Sciatic nerve (tissue), 2 donors: ENCODE results near the gene XCL1. TPM values are rescaled to one million over a fixed set of nuclear protein-coding genes. Genes with fewer than 3 reads are reported as not detected.
"Not testable (repeated sequence)": the region's sequence is repeated elsewhere in the genome, so short reads cannot be mapped to it uniquely, and the experiment has no call there.

Source experiments
- ATAC-seq: fragments of 200-7000 bp; cut with Tn5 transposase; one replicate; pipeline ENCODE4 v1.9.1; 2020; ENCODE audit warnings: mild to moderate bottlenecking, moderate library complexity
- DNase-seq: peaks from one replicate; pipeline ENCODE4 v3.0.0-alpha.2; 2020; ENCODE audit warnings: low spot score
- intact Hi-C: fragments of 100-400 bp; cut with DNase I; formaldehyde crosslinking; loops from one replicate; pipeline ENCODE4 v1.14.2; 2022
- total RNA-seq: library from RNA; stranded (reverse); fragmentation: NEBNext Ultra II Directional; extraction: Animal tissue kit (Norgen Biotek cat#: 25700); gene quantifications from one replicate; pipeline ENCODE4 v1.2.1, GENCODE V29; 2021
- donor health status: DM: no; HTN: no; CAD: no.
- donor health status: DM: no; HTN: no; CAD: no.

Gene XCL1, protein sequence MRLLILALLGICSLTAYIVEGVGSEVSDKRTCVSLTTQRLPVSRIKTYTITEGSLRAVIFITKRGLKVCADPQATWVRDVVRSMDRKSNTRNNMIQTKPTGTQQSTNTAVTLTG
- not detected for total RNA-seq

DNA sequence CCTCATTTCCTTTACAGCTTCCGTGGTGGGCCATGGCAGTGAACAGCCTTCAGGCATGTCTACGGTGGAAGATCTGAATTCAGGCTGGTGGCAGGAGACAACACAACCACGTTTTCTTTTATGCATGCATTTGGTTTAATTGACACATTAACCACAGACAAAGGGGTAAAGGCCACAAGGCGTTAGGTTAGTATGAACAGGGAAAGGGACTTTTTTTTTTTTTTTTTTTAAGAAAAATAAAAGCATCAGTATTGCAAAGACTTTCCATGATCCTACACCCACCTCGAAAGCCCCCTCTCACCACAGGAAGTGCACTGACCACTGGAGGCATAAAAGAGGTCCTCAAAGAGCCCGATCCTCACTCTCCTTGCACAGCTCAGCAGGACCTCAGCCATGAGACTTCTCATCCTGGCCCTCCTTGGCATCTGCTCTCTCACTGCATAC lies at the start of gene XCL1:
XCL1 (plus strand) TSS at position 361 of the 444 bp plus-strand sequence; CDS start at position 394, 33 bp downstream.
- DNase-seq, intact Hi-C loops, ATAC-seq: not testable (repeated sequence)

- intact Hi-C loops, result no loop called here
- DNase-seq, result no peak
- ATAC-seq, result no peak
These were observed 46.9 kb upstream of the XCL1 start for GRCh38 chr1:168529518-168529917.

GRCh38 chr1:168531615-168532345 lies 44.6 kb upstream of the XCL1 start:
- ATAC-seq (no peak), DNase-seq (no peak)
- intact Hi-C loops, result no loop called here

DNA sequence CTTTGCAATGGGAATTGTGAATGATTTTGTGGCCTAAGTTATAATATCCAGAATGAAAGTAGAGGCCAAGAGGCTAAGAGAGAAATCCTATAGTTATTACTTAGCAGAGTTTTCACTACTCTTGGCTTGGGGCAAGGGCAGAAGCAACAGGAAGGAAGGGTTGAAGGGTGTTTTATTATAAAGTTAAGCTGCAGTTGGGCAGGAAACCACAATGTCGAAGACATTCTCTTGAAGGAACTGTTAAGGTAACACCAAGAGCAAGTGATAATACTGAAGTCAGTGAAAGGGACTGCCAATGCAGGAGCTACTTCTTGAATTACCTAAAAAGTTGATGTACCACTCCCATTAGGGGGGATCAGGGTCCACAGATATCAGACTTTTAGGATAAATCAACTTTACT lies 40.9 kb upstream of the XCL1 start:
- ATAC-seq (no peak), DNase-seq (no peak)
- intact Hi-C loops, result no loop called here

DNA sequence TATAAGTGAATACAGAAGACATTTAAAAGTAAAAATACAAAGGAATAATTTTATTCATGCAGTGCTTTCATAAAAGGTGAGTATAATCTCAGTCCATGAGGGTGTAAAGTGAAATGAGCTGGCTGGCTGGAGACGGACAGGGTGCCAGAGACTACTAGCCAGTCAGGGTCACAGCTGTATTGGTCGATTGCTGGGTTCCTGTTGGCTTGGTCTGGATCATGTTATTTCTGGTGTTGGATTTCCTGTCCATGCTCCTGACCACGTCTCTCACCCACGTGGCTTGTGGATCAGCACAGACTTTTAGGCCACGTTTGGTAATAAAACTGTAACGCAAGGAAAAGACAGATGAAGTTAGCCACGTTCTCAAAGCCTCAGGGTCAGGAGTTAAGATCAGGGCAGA lies 35.6 kb upstream of the XCL1 start:
- DNase-seq, ATAC-seq, intact Hi-C loops: not testable (repeated sequence)

GRCh38 chr1:168542978-168543377 lies 33.4 kb upstream of the XCL1 start:
- intact Hi-C loops, DNase-seq, ATAC-seq: not testable (repeated sequence)

- ATAC-seq, DNase-seq, intact Hi-C loops: not testable (repeated sequence)
These were observed 32.4 kb upstream of the XCL1 start, which contains the start of gene XCL2 for GRCh38 chr1:168543840-168544498. TSS of gene XCL2 (minus strand) at chr1:168543997. CDS start at chr1:168543964, 33 bp downstream.

DNA sequence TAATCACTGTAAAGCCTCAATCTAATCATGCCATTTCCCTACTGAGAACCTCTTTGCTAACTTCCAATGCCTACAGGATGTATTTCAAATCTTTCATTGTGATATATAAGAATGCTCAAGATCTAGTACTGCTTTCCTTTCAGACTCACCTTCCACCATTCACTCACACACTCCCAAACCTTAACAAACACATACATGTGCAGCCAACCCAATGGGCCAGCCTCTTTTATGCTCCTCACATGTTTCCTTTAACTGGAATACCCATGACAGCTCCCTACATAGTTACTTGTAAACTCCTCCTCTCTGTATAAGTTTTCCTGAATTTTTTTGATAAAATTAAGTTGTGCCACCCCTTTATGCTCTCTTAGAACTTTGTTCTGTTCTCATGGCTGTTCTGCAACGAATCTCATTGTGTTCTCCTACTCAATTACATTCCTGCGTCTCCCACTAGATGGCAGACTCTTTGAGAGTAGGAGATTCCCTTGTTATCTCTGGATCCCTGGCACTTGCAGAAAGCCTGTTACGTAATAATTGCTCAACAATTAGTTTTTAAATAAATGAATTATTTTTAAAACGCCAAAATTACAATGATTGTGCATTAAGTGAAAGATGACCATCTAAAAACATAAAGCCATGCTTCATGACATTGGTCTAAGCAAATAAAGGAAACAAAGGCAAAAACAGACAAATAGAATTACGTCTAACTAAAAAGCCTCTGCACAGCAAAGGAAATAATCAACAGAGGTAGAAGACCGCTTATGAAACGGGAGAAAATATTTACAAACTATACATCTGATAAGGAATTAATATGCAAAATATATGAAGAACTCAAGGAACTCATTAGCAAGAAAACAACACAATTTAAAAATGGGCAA lies 30.5 kb upstream of the XCL1 start:
- peak; percentile 76 for ATAC-seq
- DNase-seq, intact Hi-C loops: not testable (repeated sequence)

- ATAC-seq, DNase-seq, intact Hi-C loops: not testable (repeated sequence)
These were observed 29.9 kb upstream of the XCL1 start for GRCh38 chr1:168546553-168546895.

DNA sequence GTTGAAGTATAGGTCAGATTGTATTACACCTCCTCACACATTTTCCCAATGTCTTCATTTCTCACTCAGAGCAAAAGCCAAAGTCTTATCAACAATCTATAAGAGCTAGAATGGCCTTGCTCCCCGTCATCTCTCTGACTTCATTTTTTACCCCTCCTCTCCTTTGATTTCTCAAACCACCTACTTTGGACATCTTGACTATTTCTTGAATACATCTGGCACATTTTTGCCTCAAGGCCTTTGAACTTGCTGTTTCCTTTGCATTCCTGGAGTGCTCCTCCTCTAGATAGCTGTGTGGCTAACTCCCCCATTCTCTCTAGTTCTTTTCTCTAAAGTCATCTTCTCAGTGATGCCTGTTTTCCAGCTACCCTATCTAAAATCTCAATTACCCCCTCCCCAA lies 25.4 kb upstream of the XCL1 start:
- ATAC-seq (no peak), DNase-seq (no peak)
- intact Hi-C loops, result no loop called here

DNA sequence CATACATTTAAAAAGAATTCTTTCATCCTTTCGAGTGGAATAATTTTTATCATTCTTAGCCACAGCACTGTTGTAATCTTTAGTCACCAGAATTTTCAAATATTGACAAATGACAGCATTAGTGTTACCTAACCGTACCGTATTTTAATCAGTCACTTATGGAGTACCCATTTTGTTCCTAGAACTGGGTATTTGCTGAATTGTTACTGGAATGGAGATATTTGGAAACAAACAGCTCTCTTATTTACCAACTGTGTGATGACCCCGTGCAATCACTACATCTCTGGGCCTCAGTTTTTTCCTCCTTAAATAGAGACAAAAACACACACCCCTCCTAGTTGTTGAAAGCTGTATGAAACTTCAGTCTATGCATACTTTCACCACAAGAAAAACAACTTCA lies 24.7 kb upstream of the XCL1 start:
- no peak for DNase-seq
- ATAC-seq, result no peak
- intact Hi-C loops, result no loop called here

DNA sequence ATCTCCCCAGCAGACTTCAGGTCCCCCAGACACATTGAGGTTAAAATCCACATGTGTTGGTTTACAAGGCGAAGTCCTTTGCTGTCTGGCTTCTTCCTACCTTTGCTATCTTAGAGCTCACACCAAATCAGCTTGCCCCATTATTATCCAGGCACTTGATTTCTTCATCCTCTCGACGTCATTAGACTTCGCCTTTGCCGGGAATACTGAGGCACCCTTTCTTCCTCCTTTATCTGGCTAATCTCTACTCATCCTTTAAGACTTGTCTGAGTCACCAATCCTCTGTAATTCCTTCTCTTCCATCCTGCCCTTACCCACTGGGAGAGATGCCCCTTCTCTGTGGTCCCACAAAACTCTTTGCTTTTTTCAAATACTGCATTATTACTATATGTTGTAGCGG lies 23.4 kb upstream of the XCL1 start:
- intact Hi-C loops, result no loop called here
- DNase-seq (no peak), ATAC-seq (no peak)

DNA sequence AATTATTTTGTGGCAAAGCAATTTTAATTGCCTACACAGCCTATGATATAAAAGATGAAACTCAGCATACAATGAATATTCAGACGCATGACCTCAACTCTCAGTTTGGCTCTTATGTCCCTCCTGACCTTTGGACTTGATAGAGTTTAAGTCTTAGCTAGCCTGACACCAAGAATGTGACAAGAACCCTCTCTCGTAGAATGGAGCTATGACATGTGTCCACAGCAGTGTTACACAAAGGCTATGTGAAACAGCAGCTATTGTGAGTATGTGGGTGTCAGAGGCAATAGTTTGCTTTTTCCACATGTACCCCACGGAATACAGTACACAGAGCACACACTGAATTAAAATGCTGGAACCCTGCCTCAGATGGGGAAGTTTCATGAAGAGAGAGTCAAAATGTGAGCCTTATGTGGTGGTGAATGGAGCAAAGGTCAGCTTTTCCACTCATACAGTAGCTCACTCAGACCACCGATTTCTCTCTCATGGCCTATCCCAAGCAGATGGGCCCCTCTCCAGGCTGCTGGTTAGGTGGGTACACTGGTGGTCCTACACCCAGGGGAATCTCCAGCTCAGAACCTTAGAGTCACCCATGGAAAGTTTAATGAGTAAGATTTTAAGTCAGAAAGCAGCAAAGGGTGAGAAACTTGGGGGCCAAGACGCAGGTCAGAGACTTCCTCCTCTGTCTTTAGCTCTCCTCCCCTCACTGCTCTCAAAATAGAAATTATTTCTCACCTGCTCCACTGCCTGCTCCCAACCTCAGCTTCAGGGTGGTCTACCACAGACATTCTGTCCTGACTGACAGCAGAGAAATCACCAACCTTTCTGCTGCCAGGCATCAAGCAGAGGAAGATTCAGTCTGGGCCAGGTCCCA lies 22.5 kb upstream of the XCL1 start:
- ATAC-seq, result no peak
- intact Hi-C loops, result no loop called here
- DNase-seq, result no peak

GRCh38 chr1:168554603-168555483 lies 21.6 kb upstream of the XCL1 start:
- ATAC-seq (no peak), DNase-seq (no peak)
- intact Hi-C loops, result no loop called here

DNA sequence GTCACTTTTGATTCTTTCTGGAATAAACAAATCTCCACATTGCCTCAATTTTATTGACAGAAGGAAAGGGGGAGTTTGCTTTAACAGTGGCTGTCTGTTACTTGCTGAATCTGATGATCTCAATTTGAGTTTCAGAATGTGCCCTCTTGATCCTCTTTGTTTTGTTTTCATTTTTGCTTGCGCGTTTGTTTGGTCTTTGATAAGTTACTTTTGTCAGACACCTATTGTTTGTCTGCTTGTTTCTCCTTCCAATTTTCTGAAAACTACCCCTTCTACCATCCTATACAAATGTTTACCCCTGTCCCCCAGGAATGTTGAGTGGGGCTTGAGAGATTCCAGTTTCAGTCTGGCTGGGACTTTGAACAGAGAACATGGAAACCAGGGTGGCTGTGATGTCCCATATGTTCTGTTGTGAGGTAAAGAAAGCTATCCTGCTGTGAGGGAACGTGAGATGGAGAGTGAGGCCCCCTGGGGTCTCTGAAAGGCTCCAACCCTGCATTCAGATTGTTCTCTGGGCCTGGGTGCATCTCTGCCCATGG lies 20.8 kb upstream of the XCL1 start:
- ATAC-seq (no peak), DNase-seq (no peak)
- intact Hi-C loops, result no loop called here

- DNase-seq (no peak), ATAC-seq (no peak)
- intact Hi-C loops, result no loop called here
These were observed 19.8 kb upstream of the XCL1 start for GRCh38 chr1:168556647-168557046.

DNA sequence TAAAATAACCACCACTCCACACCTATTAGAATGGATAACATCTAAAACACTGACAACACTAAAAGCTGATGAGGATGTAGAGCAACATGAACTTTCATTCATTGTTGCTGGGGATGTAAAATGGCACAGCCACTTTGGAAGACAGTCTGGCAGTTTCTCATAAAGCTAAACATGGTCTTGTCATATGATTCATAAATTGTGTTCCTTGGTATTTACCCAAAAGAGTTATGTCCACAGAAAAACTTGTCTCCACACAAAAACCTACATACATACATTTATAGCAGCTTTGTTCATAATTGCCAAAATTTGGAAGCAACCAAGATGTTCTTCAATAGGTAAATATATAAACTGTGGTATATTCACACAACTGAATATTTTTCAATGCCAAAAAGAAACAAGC lies 16.0 kb upstream of the XCL1 start:
- intact Hi-C loops, result no loop called here
- no peak for DNase-seq
- no peak for ATAC-seq
